ENCODE results near the gene EHMT1. TPM values are rescaled to one million over a fixed set of nuclear protein-coding genes. Genes with fewer than 3 reads are reported as not detected.
"Not testable (repeated sequence)": the region's sequence is repeated elsewhere in the genome, so short reads cannot be mapped to it uniquely, and the experiment has no call there.

Gene EHMT1
- total RNA-seq, 1 experiment from 2014 or later, result 38.4 TPM

GRCh38 chr9:137615387-137615871 lies 3.4 kb upstream of the EHMT1 start:
- no peak for DNase-seq (ENCODE audit: low read depth)

- DNase-seq (ENCODE audit: low read depth), result peak; percentile 65
Measured at GRCh38 chr9:137619240-137620047, 639 bp downstream of the EHMT1 start.

- DNase-seq (ENCODE audit: low read depth), result no peak
Measured at GRCh38 chr9:137620048-137620405, 1.2 kb downstream of the EHMT1 start.

GRCh38 chr9:137620581-137620980 lies 1.8 kb downstream of the EHMT1 start:
- DNase-seq (ENCODE audit: low read depth), result no peak

- no peak for DNase-seq (ENCODE audit: low read depth)
Measured at GRCh38 chr9:137621131-137621757, 2.4 kb downstream of the EHMT1 start.

GRCh38 chr9:137622211-137622610 lies 3.4 kb downstream of the EHMT1 start:
- not testable (repeated sequence) for DNase-seq (ENCODE audit: low read depth)

GRCh38 chr9:137626464-137626863 lies 7.7 kb downstream of the EHMT1 start:
- DNase-seq (ENCODE audit: low read depth), result no peak

GRCh38 chr9:137627406-137627805 lies 8.6 kb downstream of the EHMT1 start:
- not testable (repeated sequence) for DNase-seq (ENCODE audit: low read depth)

GRCh38 chr9:137630126-137630525 lies 11.3 kb downstream of the EHMT1 start:
- no peak for DNase-seq (ENCODE audit: low read depth)

GRCh38 chr9:137630679-137631078 lies 11.9 kb downstream of the EHMT1 start:
- DNase-seq (ENCODE audit: low read depth), result no peak

GRCh38 chr9:137631345-137632229 lies 12.8 kb downstream of the EHMT1 start:
- no peak for DNase-seq (ENCODE audit: low read depth)

- no peak for DNase-seq (ENCODE audit: low read depth)
Measured at GRCh38 chr9:137632230-137633161, 13.7 kb downstream of the EHMT1 start.

GRCh38 chr9:137634016-137634415 lies 15.2 kb downstream of the EHMT1 start:
- no peak for DNase-seq (ENCODE audit: low read depth)

GRCh38 chr9:137638680-137639079 lies 19.9 kb downstream of the EHMT1 start:
- no peak for DNase-seq (ENCODE audit: low read depth)

- no peak for DNase-seq (ENCODE audit: low read depth)
Measured at GRCh38 chr9:137639303-137640051, 20.7 kb downstream of the EHMT1 start.

GRCh38 chr9:137640862-137641261 lies 22.1 kb downstream of the EHMT1 start:
- no peak for DNase-seq (ENCODE audit: low read depth)

- no peak for DNase-seq (ENCODE audit: low read depth)
Measured at GRCh38 chr9:137642118-137642601, 23.4 kb downstream of the EHMT1 start.

- no peak for DNase-seq (ENCODE audit: low read depth)
Measured at GRCh38 chr9:137642892-137643291, 24.1 kb downstream of the EHMT1 start.

GRCh38 chr9:137643921-137644320 lies 25.1 kb downstream of the EHMT1 start:
- no peak for DNase-seq (ENCODE audit: low read depth)

- DNase-seq (ENCODE audit: low read depth), result no peak
Measured at GRCh38 chr9:137645211-137645610, 26.4 kb downstream of the EHMT1 start.

Measured in M059J (cell line).